Stimulated activated CD4-positive, alpha-beta T cell treated with anti-CD3 and anti-CD28 coated beads, Interleukin-2, amount 100 ng/mL, for 24 hours (primary cell): Measurements from ENCODE around the gene ATP6V0D1.
A peak's percentile ranks its signal among the peaks of the same experiment; 100 is the strongest.

Experiments used
- DNase-seq, 2 donors: peaks; one replicate each; pipeline ENCODE4 v3.0.0-alpha.2; 2020

The ATP6V0D1 gene

GRCh38 chr16:67460961-67461360, 20.0 kb downstream of the ATP6V0D1 start:
- DNase-seq = no peak

GRCh38 chr16:67460168-67460567, 20.8 kb downstream of the ATP6V0D1 start:
- DNase-seq = no peak

GRCh38 chr16:67459861-67460150, 21.2 kb downstream of the ATP6V0D1 start:
- DNase-seq = no peak

GRCh38 chr16:67459066-67459860, 21.7 kb downstream of the ATP6V0D1 start:
- no peak for DNase-seq

DNA sequence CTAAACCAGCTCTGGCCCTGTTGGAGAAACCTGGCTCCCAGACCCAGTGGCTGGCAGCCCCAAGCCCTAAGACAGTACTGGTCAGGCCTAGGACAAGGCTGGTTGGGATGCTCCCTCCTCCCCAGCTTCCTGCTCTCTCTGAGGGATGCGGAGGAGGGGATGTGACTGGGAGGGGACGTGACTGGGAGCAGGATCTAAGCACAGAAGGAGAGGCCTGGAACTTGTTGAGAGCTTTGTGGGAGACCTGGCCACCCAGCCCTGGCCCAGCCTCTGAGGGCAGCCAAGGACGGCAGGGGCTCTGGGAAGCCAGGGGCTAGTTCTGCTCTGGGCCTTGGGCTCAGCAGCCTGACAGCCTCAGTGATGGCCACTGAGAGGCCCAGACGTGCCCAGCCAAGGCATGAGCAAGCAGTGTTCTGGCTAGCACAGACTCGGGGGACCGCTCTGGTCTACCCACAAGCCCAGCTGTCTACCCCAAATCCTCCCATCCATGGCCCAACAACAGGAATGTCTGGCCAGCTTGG, 22.8 kb downstream of the ATP6V0D1 start:
- DNase-seq = no peak

DNA sequence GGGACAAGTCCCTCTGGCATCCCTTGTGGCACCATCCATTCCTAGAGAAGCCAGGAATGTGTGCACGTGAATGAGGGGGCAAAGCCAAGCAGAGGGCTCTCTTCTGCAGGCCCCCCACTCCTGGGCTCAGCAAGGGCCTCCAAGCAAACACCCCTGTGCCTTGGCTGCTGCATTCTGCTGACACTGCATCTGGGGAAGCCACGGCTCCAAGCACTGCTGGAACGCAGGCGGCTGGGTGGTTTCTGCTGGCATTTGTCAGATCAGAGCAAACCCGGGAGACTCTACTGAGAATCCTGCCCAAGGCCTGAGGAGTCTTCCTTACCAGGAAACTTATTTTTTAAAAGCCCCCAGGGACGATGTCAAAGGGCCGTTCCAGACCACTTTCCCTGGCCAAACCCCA, 23.3 kb downstream of the ATP6V0D1 start:
- no peak for DNase-seq

- no peak for DNase-seq
These were observed 24.4 kb downstream of the ATP6V0D1 start for GRCh38 chr16:67456391-67457081.

DNA sequence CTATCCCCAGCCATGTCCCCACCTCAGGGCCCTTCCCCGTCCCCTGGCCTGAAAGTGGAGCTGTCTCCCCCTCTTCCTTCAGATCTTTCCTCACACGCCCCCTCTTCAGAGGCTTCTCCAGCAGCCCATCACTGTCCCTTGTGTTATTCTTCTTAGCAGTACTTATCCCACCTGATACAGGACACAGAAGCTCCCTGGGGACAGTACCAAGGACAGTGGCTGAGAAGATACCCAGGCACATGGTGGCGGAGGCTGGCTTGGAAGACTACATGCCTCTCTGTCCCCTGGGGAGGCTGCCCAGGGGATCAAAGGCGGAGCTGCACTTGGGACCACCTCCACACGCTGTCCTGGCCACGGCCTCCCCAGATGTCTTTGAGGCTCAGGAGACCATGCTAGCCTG, 26.1 kb downstream of the ATP6V0D1 start:
- DNase-seq = no peak

GRCh38 chr16:67454104-67454503, 26.9 kb downstream of the ATP6V0D1 start:
- DNase-seq = no peak

DNA sequence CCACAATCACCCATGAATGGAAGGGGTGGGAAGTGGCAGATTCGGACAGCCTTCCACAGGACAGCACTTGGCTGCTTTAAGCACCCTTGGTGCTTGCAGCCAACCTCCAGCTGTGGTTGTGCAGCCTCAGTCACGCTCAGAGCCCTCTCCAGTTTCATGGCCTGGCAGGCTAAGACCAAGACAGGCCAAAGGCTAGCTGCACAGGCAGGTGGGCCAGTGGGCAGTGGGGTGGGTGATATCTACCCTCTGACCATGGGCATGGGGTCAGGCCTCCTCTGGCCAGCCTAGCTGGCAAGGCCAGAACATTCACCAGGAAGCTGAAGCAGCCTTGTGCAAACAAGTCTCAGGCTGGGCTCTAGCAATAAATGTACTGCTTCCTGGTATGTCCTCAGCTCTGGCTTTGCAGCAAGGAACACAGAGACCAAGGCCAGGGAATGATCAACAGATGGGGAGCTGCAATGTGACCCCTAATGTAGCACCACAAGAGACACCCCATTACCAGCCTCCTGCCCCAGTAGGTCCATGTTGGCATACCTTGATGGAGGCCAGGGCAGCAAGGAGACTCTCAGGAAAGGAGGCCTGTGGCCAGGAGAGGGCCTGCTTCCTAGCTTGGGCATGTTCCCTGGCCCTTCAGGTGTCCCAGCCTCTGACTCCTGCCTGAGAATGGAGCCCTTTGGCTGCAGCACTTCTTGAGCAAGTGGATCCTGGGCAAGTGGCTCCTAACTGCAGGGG, 29.1 kb downstream of the ATP6V0D1 start:
- no peak for DNase-seq

GRCh38 chr16:67451061-67451703, 29.8 kb downstream of the ATP6V0D1 start:
- no peak for DNase-seq

- DNase-seq = no peak
These were observed 31.2 kb downstream of the ATP6V0D1 start for GRCh38 chr16:67449739-67450138.

DNA sequence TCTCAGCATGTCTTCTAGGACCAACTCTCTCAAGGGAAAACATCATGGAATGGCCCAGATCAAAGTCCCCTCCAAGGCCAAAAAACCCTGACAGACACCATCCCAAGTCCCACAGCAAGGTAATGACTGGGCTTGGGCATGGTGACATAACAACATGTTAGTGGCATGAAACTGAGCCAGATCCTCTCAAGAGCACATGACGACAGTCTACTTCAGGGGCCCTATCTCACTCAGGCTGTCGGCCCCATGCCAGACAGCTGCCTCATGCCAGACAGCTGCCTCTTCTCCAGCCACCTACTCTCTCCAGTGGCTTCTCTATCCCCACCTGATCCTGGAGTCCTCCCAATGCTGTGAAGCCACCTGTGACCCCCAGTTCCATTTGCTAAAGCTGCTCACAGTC, 31.6 kb downstream of the ATP6V0D1 start:
- no peak for DNase-seq

GRCh38 chr16:67448580-67448979, 32.4 kb downstream of the ATP6V0D1 start:
- DNase-seq = no peak

DNA sequence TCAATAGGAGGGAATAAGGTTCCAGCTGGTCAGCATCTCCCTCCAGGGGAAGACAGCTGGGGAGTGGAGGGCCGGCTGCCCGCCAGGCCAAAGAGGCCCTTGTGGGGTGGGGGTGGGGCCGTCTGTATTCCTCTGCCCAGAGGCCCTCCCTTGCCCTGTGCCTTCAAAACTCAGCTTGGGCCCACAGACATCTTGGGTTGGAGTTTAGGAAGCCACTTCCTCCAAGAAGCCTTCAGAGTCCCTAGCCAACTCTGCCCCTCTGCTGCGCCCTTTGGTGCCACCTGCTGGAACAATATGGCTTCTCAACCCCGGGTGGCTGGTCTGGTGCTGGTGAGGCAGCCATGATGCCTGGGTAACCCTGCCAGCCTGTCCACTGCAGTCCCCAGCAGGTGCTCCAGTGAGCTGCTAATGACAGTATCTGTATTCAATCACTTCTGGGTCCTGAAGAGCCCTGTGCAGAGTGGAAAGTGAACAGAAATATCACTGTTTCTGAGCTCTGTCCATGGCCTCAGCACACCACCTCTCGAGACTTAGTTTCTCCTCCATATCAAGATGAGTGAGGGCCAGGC, 33.4 kb downstream of the ATP6V0D1 start:
- peak; percentile 81 for DNase-seq

- no peak for DNase-seq
These were observed 33.9 kb downstream of the ATP6V0D1 start for GRCh38 chr16:67446968-67447507.

DNA sequence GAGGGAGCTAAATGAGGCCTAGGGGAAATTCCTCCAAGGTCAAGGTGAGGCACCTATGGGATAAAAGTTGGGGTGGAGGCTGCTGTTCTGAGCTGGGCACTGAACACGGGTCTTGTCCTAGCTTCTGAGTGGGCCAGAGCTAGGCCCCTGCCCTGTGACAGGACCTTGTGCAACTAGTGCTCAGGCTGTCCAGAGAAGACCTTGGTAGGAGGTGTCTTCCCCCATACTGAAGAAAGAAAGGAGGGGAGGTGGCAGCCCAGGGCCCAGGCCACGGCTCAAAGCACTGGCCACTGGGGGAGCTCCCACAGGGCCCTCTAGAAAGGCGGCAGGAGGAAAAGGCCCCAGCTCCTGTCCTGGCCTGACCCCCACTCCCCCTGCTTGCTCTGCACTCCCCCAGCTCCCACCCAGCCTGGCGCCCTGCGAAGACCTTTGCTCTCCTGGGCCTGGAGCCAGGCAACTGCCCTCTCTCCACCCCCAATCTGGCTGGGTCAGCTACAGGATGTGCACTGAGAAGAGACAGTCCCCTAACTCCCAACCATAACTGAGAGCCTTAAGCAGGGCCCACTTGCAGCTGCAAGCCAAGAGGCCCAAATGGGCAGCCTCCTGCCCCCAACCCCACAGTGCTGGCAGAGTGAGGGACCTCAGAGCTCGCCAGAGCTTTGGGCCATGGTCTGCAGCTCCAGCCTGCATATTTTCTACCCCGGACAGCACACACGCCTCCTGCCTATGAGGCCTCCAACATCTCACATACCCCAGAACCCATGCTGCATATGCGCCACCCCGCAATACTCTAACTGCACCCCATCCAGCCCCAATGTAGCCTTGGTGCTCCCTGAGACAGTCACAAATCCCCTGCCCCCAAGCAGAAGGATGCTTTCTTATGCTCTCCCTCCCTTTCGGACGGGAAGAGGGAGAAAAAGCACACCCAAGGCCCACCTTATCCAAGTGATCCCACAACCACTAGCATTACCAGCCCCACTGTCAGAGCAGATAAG, 34.7 kb downstream of the ATP6V0D1 start:
- DNase-seq = no peak

GRCh38 chr16:67445441-67445912, 35.5 kb downstream of the ATP6V0D1 start:
- DNase-seq = no peak

- no peak for DNase-seq
These were observed 35.9 kb downstream of the ATP6V0D1 start for GRCh38 chr16:67445126-67445426.

DNA sequence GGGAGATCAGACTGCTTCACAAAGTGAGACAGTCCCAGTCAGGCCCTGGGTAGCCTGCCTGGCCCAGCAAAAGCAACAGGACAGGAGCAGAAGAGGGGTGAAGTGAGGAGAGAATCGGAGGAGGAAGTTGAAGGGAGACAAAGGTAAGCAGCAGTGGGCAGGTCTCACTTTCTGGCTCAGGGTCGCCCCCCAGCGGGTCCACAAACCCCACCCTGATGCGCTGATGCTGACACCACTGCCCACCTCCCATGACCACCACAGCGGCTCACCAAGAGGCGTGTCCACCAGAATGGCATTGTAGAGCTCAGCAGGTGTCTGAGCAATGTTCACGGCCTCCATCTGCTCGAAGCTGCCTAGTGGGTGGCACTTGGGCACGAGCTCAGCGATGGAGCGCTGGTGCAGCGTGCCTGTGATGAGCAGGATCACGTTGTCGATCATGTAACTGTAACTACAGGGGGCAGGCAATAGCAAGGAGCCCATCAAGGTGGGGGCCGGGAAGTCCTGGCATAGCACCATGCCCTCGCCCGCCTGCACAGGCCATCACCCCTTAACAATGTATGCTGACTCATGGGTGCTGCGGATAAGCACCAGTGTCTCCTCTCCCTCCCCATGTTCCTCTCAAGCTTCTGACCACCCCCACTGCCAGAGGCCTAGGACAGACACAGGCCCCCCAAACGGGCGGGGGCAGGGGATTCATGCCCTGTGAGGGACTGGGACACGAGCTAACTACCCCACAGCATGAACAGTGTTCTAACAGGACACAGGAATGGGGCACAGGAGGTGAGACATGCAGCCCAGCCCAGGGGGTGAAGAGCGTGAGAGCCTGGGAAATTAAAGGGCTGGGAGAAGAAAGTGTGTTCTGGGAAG, 36.5 kb downstream of the ATP6V0D1 start:
- DNase-seq = no peak
